ENCODE data around the gene NPAS3. TPM values are rescaled to one million over a fixed set of nuclear protein-coding genes. Genes with fewer than 3 reads are reported as not detected.

The NPAS3 gene
- total and polyA plus RNA-seq, 2 of the 8 experiments (the other 6 are each of a cell fraction or from before 2014, with no cell fraction given) = 0.11 to 0.60 TPM

- ChIA-PET POLR2A (ENCODE audit: partially characterized antibody) (no interaction called here), CTCF (ENCODE audit: partially characterized antibody) (no interaction called here)
- no peak overlapping the region for H4K91ac ChIP-seq (replicated peaks; ENCODE audit: insufficient read length, low read length)
- no peak overlapping the region for H4K8ac ChIP-seq (ENCODE audit: extremely low read depth, insufficient read depth, low read length)
- H3K4me3 ChIP-seq (ENCODE audit: extremely low read depth in 1 of 4, insufficient read depth in 2 of 4, low read depth in 3 of 4, low read length in 4 of 4) = no peak overlapping the region
- H3K79me2 ChIP-seq (ENCODE audit: control insufficient read depth in 1 of 2, insufficient read depth in 2 of 2, low read length in 2 of 2) = no peaks in the 10 kb centered on the region
- no peak overlapping the region for H2BK120ac ChIP-seq (replicated peaks; ENCODE audit: low read depth, low read length)
- no peak overlapping the region for H2AFZ ChIP-seq (ENCODE audit: low read length)
- H2BK12ac ChIP-seq (ENCODE audit: low read depth, low read length) = no peak overlapping the region
- no peak overlapping the region for H3K4me2 ChIP-seq (ENCODE audit: insufficient read depth in 1 of 2, low read depth in 2 of 2, low read length in 2 of 2)
- H3K27ac ChIP-seq (ENCODE audit: low read depth, low read length) = no peak overlapping the region
- FAIRE-seq (no peak), DNase-seq (ENCODE audit: low read depth in 1 of 2, low spot score in 2 of 2) (no peak)
- no peak overlapping the region for H2BK5ac ChIP-seq (ENCODE audit: low read depth, low read length)
- no peak overlapping the region for H3K14ac ChIP-seq (ENCODE audit: insufficient read length)
- WGBS, 2 experiments (ENCODE audit: extremely low coverage in 1 of 2, insufficient coverage in 1 of 2, insufficient read length in 1 of 2, insufficient replicate concordance in 2 of 2, low coverage in 1 of 2, low lambda C conversion rate in 2 of 2, missing lambda C conversion rate in 1 of 2) = 90% methylated on average over 1 of the region's 1 CpG; no CpG with 5 or more reads in 1 of the 2 experiments
- no peak overlapping the region for H3K9ac ChIP-seq (replicated peaks in 1 of 4; ENCODE audit: extremely low read depth in 1 of 4, low read depth in 3 of 4, low read length in 3 of 4)
- no peak overlapping the region for H4K5ac ChIP-seq (ENCODE audit: insufficient read length, low read depth, low read length)
- no peaks in the 10 kb centered on the region for H3K9me3 ChIP-seq (ENCODE audit: insufficient read depth in 2 of 2, low read depth in 1 of 2, low read length in 1 of 2)
- H3K4me1 ChIP-seq (replicated peaks in 1 of 4; ENCODE audit: control insufficient read depth in 3 of 4, insufficient read depth in 4 of 4, low read length in 3 of 4) = no peaks in the 10 kb centered on the region
- no peak overlapping the region for H3K56ac ChIP-seq (replicated peaks; ENCODE audit: insufficient read length, low read depth, low read length)
- no peak overlapping the region for H3K23ac ChIP-seq (ENCODE audit: insufficient read length)
- no peak overlapping the region for H2AK5ac ChIP-seq (ENCODE audit: low read depth, low read length)
- no peaks in the 10 kb centered on the region for H4K20me1 ChIP-seq (replicated peaks in 1 of 2; ENCODE audit: control insufficient read depth in 1 of 2, insufficient read depth in 2 of 2, low read length in 2 of 2)
- no peak overlapping the region for H2BK20ac ChIP-seq (ENCODE audit: low read length)
- H3K27me3 ChIP-seq (replicated peaks in 1 of 4; ENCODE audit: control insufficient read depth in 3 of 4, extremely low read depth in 1 of 4, insufficient read depth in 3 of 4, low read length in 3 of 4) = no peaks in the 10 kb centered on the region
- no peaks in the 10 kb centered on the region for H3K79me1 ChIP-seq (ENCODE audit: low read depth, low read length)
- H3K36me3 ChIP-seq (ENCODE audit: control insufficient read depth in 2 of 4, insufficient read depth in 4 of 4, low read length in 3 of 4) = no peaks in the 10 kb centered on the region
- H3K4ac ChIP-seq (replicated peaks; ENCODE audit: insufficient read length, low read depth, low read length) = no peak overlapping the region
- H3K23me2 ChIP-seq (ENCODE audit: low read depth, low read length) = no peaks in the 10 kb centered on the region
- no peak overlapping the region for H2BK15ac ChIP-seq (ENCODE audit: low read length)
- H3K18ac ChIP-seq (ENCODE audit: extremely low read depth, low read length) = no peak overlapping the region
- TF ChIP-seq MAX (IDR thresholded peaks at IDR 0.05) (no peak), BRCA1 (IDR thresholded peaks at IDR 0.05; ENCODE audit: low read depth, low read length) (no peak), TEAD4 (IDR thresholded peaks at IDR 0.05; ENCODE audit: low read depth, low read length) (no peak), ZNF274 (IDR thresholded peaks at IDR 0.05; ENCODE audit: borderline replicate concordance, extremely low read depth, low read length) (no peak), RFX5 (IDR thresholded peaks at IDR 0.05; ENCODE audit: borderline replicate concordance, low read depth, low read length) (no peak), EP300 (IDR thresholded peaks at IDR 0.05; ENCODE audit: borderline replicate concordance in 1 of 2, low read depth in 2 of 2, low read length in 2 of 2) (no peak), CHD1 (IDR thresholded peaks at IDR 0.05; ENCODE audit: low read depth, low read length) (no peak), EZH2 (IDR thresholded peaks at IDR 0.05; ENCODE audit: low read depth, low read length, severe bottlenecking) (no peak), SUZ12 (IDR thresholded peaks at IDR 0.05; ENCODE audit: low read length) (no peak), RAD21 (IDR thresholded peaks at IDR 0.05 in 1 of 2, conservative IDR thresholded peaks at IDR 0.05 in 1 of 2; ENCODE audit: low read depth in 2 of 2, low read length in 2 of 2) (no peak)
- TF ChIP-seq, protein P1, sequence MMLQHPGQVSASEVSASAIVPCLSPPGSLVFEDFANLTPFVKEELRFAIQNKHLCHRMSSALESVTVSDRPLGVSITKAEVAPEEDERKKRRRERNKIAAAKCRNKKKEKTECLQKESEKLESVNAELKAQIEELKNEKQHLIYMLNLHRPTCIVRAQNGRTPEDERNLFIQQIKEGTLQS (IDR thresholded peaks at IDR 0.05; ENCODE audit: insufficient read depth, low read depth, low read length) = no peak
Measured at GRCh38 chr14:33073023-33073422, 134.3 kb downstream of the NPAS3 start.

Measured in H1 (cell line).